Measurements from ENCODE around the gene SLC25A48.

- no peak for TF ChIP-seq TAF1 (IDR thresholded peaks at IDR 0.05; ENCODE audit: low read depth, low read length)
- TF ChIP-seq POLR2A (IDR thresholded peaks at IDR 0.05; ENCODE audit: low read depth, low read length): no peak
- no peak for TF ChIP-seq POLR2AphosphoS5 (IDR thresholded peaks at IDR 0.05; ENCODE audit: low read depth, low read length)
These were observed 96.5 kb downstream of the SLC25A48 start for GRCh38 chr5:135930949-135931295.

All from GM12891 (cell line).